Thyroid gland (tissue), 4 donors: Measurements from ENCODE around the gene CGB3.

Experiments
- CTCF ChIP-seq, 6 experiments: fragments of 200-600 bp in 3 of 6; fragments of 450-650 bp in 3 of 6; sonication (generic) in 3 of 6; IDR thresholded peaks; one replicate each; pipeline ENCODE4 v1.5.1; 2016 to 2019; ENCODE audit warnings: antibody characterized with exemption in 6 of 6, mild to moderate bottlenecking in 2 of 6, inconsistent platforms in 1 of 6, moderate library complexity in 1 of 6
- POLR2A ChIP-seq, 2 donors: fragments of 450-650 bp; IDR thresholded peaks; one replicate each; pipeline ENCODE4 v1.6.1; 2017; ENCODE audit warnings: antibody characterized with exemption in 2 of 2, mild to moderate bottlenecking in 2 of 2, moderate library complexity in 1 of 2

DNA sequence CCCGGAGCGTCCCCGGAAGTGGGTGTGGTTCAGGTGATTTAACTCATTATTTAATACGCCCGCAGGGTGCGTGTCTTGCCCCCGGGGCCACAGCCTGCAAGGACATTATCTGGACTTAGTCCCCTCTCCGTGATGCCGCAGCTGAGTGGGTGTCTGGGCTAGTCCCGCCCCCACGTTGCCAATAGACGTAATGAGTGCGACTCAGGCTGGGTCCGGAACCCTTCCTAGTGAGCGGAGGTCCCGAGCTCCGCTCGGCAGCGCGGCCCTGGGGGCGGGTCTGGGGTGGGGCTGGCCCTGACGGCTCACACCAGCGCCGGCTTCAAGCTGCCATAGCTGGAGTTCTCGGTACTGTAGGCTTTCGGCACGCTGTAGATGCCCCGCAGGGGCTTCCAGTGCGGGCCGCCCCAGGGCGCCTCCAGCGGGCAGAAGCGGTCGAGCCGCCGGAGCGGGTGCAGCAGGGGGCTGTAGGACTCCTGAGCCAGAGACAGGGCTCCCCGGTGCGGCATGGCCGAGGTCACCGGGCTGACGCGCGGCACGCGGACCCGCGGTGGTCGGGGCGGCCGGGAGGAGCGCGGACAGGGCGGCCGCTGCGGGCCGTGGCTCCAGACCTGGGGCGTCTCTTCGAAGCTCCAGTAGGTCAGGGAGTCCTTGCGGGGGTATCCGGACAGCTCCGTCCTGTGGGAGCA, 6.3 kb downstream of the CGB3 start:
- TF ChIP-seq CTCF (IDR thresholded peaks at IDR 0.05) (peak in 2 of 6 experiments; percentile 33 to 54), POLR2A (IDR thresholded peaks at IDR 0.05) (no peak)
